ENCODE results near the gene DLG3. TPM values are rescaled to one million over a fixed set of nuclear protein-coding genes. Genes with fewer than 3 reads are reported as not detected.

DLG3 gene
- total and polyA plus RNA-seq, 4 donors = 0.57 to 6.5 (median 1.7) TPM

DNA sequence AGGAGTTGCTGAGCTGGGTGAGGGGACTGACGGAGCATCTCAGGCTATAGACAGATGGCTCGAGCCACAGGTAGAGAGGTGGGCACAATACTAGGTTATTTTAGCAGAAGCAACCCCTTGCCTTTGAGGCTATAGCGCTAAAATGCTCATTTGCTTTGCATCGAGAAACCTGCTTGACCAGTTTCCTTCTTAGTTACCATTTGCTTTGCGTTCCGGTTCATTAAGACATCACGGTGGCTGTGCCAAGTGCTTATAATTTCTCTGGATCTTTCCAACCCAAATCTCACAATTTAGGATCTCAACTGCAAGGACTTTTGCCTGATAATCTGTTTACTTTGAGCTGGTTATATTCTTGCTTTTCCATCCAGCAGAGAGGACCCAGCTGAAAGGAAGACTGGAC, 40.8 kb downstream of the DLG3 start:
- Histone ChIP-seq H3K4me3 (ENCODE audit: low read depth in 1 of 3, low read length in 3 of 3) (no peak overlapping the region), H3K4me1 (ENCODE audit: control insufficient read depth in 4 of 4, insufficient read depth in 4 of 4, low read length in 3 of 4) (no peaks in the 10 kb centered on the region), H3K27me3 (ENCODE audit: control insufficient read depth in 4 of 4, insufficient read depth in 4 of 4, low read length in 3 of 4) (no peaks in the 10 kb centered on the region), H3K9ac (ENCODE audit: low read depth in 1 of 2, low read length in 2 of 2) (no peak overlapping the region), H3K27ac (ENCODE audit: low read depth in 1 of 2, low read length in 2 of 2) (no peak overlapping the region), H3K36me3 (ENCODE audit: control insufficient read depth in 4 of 4, insufficient read depth in 3 of 4, low read depth in 1 of 4, low read length in 3 of 4) (no peaks in the 10 kb centered on the region), H3K9me3 (ENCODE audit: control insufficient read depth in 4 of 4, low read length in 3 of 4) (no peaks in the 10 kb centered on the region)
- 80% methylated on average over 7 of the region's 7 CpGs for WGBS
- no peak for DNase-seq (ENCODE audit: low spot score)
- TF ChIP-seq NR2F2 (IDR thresholded peaks at IDR 0.05) (no peak), FOXA2 (IDR thresholded peaks at IDR 0.05) (no peak), GABPA (IDR thresholded peaks at IDR 0.05 in 1 of 2, conservative IDR thresholded peaks at IDR 0.05 in 1 of 2) (no peak), RAD21 (IDR thresholded peaks at IDR 0.05) (no peak), FOXA1 (IDR thresholded peaks at IDR 0.05) (no peak), EGR1 (IDR thresholded peaks at IDR 0.05; ENCODE audit: low read depth in 2 of 2) (no peak), RXRA (IDR thresholded peaks at IDR 0.05) (no peak), HNF4G (IDR thresholded peaks at IDR 0.05) (no peak), HNF4A (conservative IDR thresholded peaks at IDR 0.05) (no peak), JUND (IDR thresholded peaks at IDR 0.05) (no peak), TAF1 (conservative IDR thresholded peaks at IDR 0.05) (no peak), SP1 (IDR thresholded peaks at IDR 0.05) (no peak), YY1 (IDR thresholded peaks at IDR 0.05) (no peak)
- TF ChIP-seq, protein P1, sequence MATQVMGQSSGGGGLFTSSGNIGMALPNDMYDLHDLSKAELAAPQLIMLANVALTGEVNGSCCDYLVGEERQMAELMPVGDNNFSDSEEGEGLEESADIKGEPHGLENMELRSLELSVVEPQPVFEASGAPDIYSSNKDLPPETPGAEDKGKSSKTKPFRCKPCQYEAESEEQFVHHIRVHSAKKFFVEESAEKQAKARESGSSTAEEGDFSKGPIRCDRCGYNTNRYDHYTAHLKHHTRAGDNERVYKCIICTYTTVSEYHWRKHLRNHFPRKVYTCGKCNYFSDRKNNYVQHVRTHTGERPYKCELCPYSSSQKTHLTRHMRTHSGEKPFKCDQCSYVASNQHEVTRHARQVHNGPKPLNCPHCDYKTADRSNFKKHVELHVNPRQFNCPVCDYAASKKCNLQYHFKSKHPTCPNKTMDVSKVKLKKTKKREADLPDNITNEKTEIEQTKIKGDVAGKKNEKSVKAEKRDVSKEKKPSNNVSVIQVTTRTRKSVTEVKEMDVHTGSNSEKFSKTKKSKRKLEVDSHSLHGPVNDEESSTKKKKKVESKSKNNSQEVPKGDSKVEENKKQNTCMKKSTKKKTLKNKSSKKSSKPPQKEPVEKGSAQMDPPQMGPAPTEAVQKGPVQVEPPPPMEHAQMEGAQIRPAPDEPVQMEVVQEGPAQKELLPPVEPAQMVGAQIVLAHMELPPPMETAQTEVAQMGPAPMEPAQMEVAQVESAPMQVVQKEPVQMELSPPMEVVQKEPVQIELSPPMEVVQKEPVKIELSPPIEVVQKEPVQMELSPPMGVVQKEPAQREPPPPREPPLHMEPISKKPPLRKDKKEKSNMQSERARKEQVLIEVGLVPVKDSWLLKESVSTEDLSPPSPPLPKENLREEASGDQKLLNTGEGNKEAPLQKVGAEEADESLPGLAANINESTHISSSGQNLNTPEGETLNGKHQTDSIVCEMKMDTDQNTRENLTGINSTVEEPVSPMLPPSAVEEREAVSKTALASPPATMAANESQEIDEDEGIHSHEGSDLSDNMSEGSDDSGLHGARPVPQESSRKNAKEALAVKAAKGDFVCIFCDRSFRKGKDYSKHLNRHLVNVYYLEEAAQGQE (IDR thresholded peaks at IDR 0.05) = no peak
- TF ChIP-seq, protein P2, sequence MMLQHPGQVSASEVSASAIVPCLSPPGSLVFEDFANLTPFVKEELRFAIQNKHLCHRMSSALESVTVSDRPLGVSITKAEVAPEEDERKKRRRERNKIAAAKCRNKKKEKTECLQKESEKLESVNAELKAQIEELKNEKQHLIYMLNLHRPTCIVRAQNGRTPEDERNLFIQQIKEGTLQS (IDR thresholded peaks at IDR 0.05) = no peak
- TF ChIP-seq, protein P3, sequence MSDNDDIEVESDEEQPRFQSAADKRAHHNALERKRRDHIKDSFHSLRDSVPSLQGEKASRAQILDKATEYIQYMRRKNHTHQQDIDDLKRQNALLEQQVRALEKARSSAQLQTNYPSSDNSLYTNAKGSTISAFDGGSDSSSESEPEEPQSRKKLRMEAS (IDR thresholded peaks at IDR 0.05) = no peak
- TF ChIP-seq, protein P4, sequence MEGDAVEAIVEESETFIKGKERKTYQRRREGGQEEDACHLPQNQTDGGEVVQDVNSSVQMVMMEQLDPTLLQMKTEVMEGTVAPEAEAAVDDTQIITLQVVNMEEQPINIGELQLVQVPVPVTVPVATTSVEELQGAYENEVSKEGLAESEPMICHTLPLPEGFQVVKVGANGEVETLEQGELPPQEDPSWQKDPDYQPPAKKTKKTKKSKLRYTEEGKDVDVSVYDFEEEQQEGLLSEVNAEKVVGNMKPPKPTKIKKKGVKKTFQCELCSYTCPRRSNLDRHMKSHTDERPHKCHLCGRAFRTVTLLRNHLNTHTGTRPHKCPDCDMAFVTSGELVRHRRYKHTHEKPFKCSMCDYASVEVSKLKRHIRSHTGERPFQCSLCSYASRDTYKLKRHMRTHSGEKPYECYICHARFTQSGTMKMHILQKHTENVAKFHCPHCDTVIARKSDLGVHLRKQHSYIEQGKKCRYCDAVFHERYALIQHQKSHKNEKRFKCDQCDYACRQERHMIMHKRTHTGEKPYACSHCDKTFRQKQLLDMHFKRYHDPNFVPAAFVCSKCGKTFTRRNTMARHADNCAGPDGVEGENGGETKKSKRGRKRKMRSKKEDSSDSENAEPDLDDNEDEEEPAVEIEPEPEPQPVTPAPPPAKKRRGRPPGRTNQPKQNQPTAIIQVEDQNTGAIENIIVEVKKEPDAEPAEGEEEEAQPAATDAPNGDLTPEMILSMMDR (IDR thresholded peaks at IDR 0.05; ENCODE audit: low read depth, low read length, missing input control) = no peak
- TF ChIP-seq, protein P5, sequence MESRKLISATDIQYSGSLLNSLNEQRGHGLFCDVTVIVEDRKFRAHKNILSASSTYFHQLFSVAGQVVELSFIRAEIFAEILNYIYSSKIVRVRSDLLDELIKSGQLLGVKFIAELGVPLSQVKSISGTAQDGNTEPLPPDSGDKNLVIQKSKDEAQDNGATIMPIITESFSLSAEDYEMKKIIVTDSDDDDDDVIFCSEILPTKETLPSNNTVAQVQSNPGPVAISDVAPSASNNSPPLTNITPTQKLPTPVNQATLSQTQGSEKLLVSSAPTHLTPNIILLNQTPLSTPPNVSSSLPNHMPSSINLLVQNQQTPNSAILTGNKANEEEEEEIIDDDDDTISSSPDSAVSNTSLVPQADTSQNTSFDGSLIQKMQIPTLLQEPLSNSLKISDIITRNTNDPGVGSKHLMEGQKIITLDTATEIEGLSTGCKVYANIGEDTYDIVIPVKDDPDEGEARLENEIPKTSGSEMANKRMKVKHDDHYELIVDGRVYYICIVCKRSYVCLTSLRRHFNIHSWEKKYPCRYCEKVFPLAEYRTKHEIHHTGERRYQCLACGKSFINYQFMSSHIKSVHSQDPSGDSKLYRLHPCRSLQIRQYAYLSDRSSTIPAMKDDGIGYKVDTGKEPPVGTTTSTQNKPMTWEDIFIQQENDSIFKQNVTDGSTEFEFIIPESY (IDR thresholded peaks at IDR 0.05) = no peak
